K562 (cell line): ENCODE data around the gene METTL24. TPM values are rescaled to one million over a fixed set of nuclear protein-coding genes. Genes with fewer than 3 reads are reported as not detected.

Experiments
- ATAC-seq: fragments of 200-7000 bp; cut with Tn5 transposase; 3 replicates; pipeline ENCODE4 v1.9.1; 2020; ENCODE audit warnings: moderate library complexity
- BruUV-seq: library from RNA; stranded (reverse); fragments of 400-500 nt; replicated peaks from 2 replicates; lab custom pipeline; 2021; lab: Mats Ljungman, UMichigan
- CTCF ChIA-PET: fragments of 300-600 bp; formaldehyde crosslinking; extraction: SDS; loops from one replicate; lab custom pipeline; 2021; ENCODE audit warnings: low intra/inter-chr PET ratio; lab: Yijun Ruan, JAX
- POLR2A ChIA-PET: fragments of 300-600, 350-650 bp; sonication (Branson Sonifier 250); formaldehyde crosslinking; extraction: SDS; loops from one replicate; lab custom pipeline; 2021; ENCODE audit warnings: antibody characterized with exemption, inconsistent platforms; lab: Yijun Ruan, JAX
- DNase-seq, 4 experiments: peaks; one replicate each; pipeline versions ENCODE4 v3.0.0 to v3.0.0-alpha.2; 2011 to 2018; ENCODE audit warnings: low spot score in 3 of 4, mixed read lengths in 3 of 4; ENCODE audit errors: extremely low read depth in 1 of 4
- FAIRE-seq: peaks from 2 replicates; lab custom pipeline; 2011; peaks lifted over from hg19 to GRCh38; lab: Jason Lieb, UNC
- H2AFZ ChIP-seq: 2 replicates; pipeline ENCODE4 v1.6.0; 2011; ENCODE audit warnings: low read depth, low read length, control low read depth, inconsistent platforms
- H3K27ac ChIP-seq: fragments of 200-600 bp; 3 replicates; pipeline ENCODE4 v1.8.0; 2011; ENCODE audit warnings: low read depth, mild to moderate bottlenecking, control low read depth, inconsistent platforms, low read length, moderate library complexity, mixed read lengths; ENCODE audit errors: extremely low read depth
- H3K27me3 ChIP-seq, 2 experiments: fragments of 300-600 bp in 1 of 2; 2 replicates in 1 of 2; 3 replicates in 1 of 2; pipeline versions ENCODE4 v1.6.0 to v1.8.0; 2011; ENCODE audit warnings: inconsistent platforms in 2 of 2, low read length in 2 of 2, mild to moderate bottlenecking in 1 of 2, mixed read lengths in 1 of 2, moderate library complexity in 1 of 2; ENCODE audit not compliant: control insufficient read depth in 2 of 2, insufficient read depth in 2 of 2
- H3K36me3 ChIP-seq: fragments of 300-600 bp; 3 replicates; pipeline ENCODE4 v1.8.0; 2011; ENCODE audit warnings: mild to moderate bottlenecking, low read length, inconsistent platforms; ENCODE audit not compliant: control insufficient read depth, insufficient read depth
- H3K4me1 ChIP-seq, 2 experiments: fragments of 200-600 bp in 1 of 2; replicated peaks in 1 of 2; 2 replicates in 1 of 2; 3 replicates in 1 of 2; pipeline versions ENCODE4 v1.5.1 to v1.8.0; 2011; ENCODE audit warnings: inconsistent platforms in 2 of 2, low read length in 2 of 2, mild to moderate bottlenecking in 1 of 2, mixed read lengths in 1 of 2, moderate library complexity in 1 of 2; ENCODE audit not compliant: control insufficient read depth in 2 of 2, insufficient read depth in 2 of 2
- H3K4me2 ChIP-seq: 2 replicates; pipeline ENCODE4 v1.6.1; 2011; ENCODE audit warnings: low read length, control low read depth, inconsistent platforms, mixed read lengths; ENCODE audit not compliant: insufficient read depth
- H3K4me3 ChIP-seq: fragments of 200-600 bp; sonication (generic), shearing (Covaris generic); 2 replicates; pipeline ENCODE4 v1.5.1; 2016; ENCODE audit warnings: control low read depth, inconsistent platforms
- H3K79me2 ChIP-seq: fragments of 200-600 bp; 3 replicates; pipeline ENCODE4 v1.8.0; 2011; ENCODE audit warnings: low read length, inconsistent platforms; ENCODE audit not compliant: control insufficient read depth, insufficient read depth
- H3K9ac ChIP-seq, 2 experiments: 2 replicates each; pipeline versions ENCODE4 v1.6.0 to v1.6.1; 2011; ENCODE audit warnings: low read depth in 2 of 2, low read length in 2 of 2, control low read depth in 1 of 2, inconsistent platforms in 1 of 2, mild to moderate bottlenecking in 1 of 2, mixed read lengths in 1 of 2; ENCODE audit not compliant: insufficient read depth in 1 of 2
- H3K9me1 ChIP-seq: one replicate; pipeline ENCODE4 v1.6.0; 2011; ENCODE audit warnings: inconsistent platforms, mild to moderate bottlenecking, low read length, moderate library complexity; ENCODE audit not compliant: control insufficient read depth, insufficient read depth
- H3K9me3 ChIP-seq: replicated peaks from 2 replicates; pipeline ENCODE4 v1.5.1; 2011; ENCODE audit warnings: low read depth, low read length, inconsistent platforms; ENCODE audit not compliant: control insufficient read depth, insufficient read depth
- H4K20me1 ChIP-seq: replicated peaks from 2 replicates; pipeline ENCODE4 v1.6.1; 2011; ENCODE audit warnings: low read length, inconsistent platforms, mixed read lengths; ENCODE audit not compliant: control insufficient read depth, insufficient read depth
- ATF1 ChIP-seq, 2 experiments: fragments of 450-650 bp in 1 of 2; IDR thresholded peaks; 2 replicates each; pipeline ENCODE4 v1.6.1; 2016; ENCODE audit warnings: missing compliant biosample characterization in 1 of 2, missing genetic modification characterization in 1 of 2
- FOSL1 ChIP-seq: fragments of 200-800 bp; sonication (Bioruptor generic); conservative IDR thresholded peaks from 2 replicates; pipeline ENCODE4 v1.6.1; 2016; ENCODE audit warnings: missing genetic modification characterization, missing compliant biosample characterization
- HDAC6 ChIP-seq: IDR thresholded peaks from 2 replicates; pipeline ENCODE4 v1.6.1; 2012; ENCODE audit warnings: low read depth, mild to moderate bottlenecking, control low read depth, inconsistent platforms, low read length, moderate library complexity
- KDM1A ChIP-seq, 2 experiments: fragments of 450-650 bp; IDR thresholded peaks; 2 replicates each; pipeline ENCODE4 v1.6.1; 2016; ENCODE audit warnings: mild to moderate bottlenecking in 2 of 2
- MYBL2 ChIP-seq, 2 experiments: fragments of 450-650 bp in 1 of 2; sonication (generic) in 1 of 2; formaldehyde crosslinking in 1 of 2; IDR thresholded peaks; 2 replicates each; pipeline versions ENCODE4 v1.6.1 to v1.8.1; 2017 to 2022; ENCODE audit warnings: borderline replicate concordance in 1 of 2, inconsistent platforms in 1 of 2, low read depth in 1 of 2, mild to moderate bottlenecking in 1 of 2, missing genetic modification reagents in 1 of 2, moderate library complexity in 1 of 2
- NFE2L1 ChIP-seq: fragments of 450-650 bp; IDR thresholded peaks from 2 replicates; pipeline ENCODE4 v1.6.1; 2016; ENCODE audit warnings: missing genetic modification characterization, low read depth, mild to moderate bottlenecking, missing compliant biosample characterization, moderate library complexity, borderline replicate concordance
- TBL1XR1 ChIP-seq, 2 experiments: IDR thresholded peaks; 2 replicates each; pipeline ENCODE4 v1.6.1; 2012; ENCODE audit warnings: improper control_type of control experiment in 2 of 2, low read length in 2 of 2, mild to moderate bottlenecking in 1 of 2
- ZNF589 ChIP-seq: fragments of 200-800 bp; sonication (Bioruptor generic); IDR thresholded peaks from 2 replicates; pipeline ENCODE4 v1.6.1; 2016; ENCODE audit warnings: low read depth, missing genetic modification characterization, missing compliant biosample characterization
- ZNF76 ChIP-seq: fragments of 250-450 bp; sonication (Bioruptor Pico); IDR thresholded peaks from 2 replicates; pipeline ENCODE4 v1.4.0; 2020; ENCODE audit warnings: mild to moderate bottlenecking, moderate library complexity, borderline replicate concordance
- WGBS: fragments of 100-300 bp; shearing (Covaris generic); methylation state at CpG from one replicate; pipeline ENCODE4 v1.1.6; 2016; ENCODE audit warnings: low coverage, mixed read lengths; ENCODE audit not compliant: insufficient coverage; ENCODE audit errors: missing lambda C conversion rate; 5-methylcytosine and 5-hydroxymethylcytosine counted together
- in situ Hi-C: fragments of 300-500 bp; cut with MboI; formaldehyde crosslinking; loops from 4 replicates; pipeline ENCODE4 v1.15.0; 2018; ENCODE audit warnings: inconsistent platforms, mixed read lengths
- intact Hi-C: fragments of 100-400 bp; cut with micrococcal nuclease; formaldehyde crosslinking; loops from 2 replicates; pipeline ENCODE4 v1.14.2; 2022
- polyA plus RNA-seq, 8 experiments: library from polyadenylated mRNA; depleted of rRNA in 4 of 8; stranded (reverse) in 5 of 8; unstranded in 3 of 8; fragments of >200 nt; fragmentation: Nextera tagmentation in 2 of 8; fragmentation: Illumina TruSeq in 1 of 8; extraction: Ambion mirVana in 2 of 8; extraction: Trizol in 1 of 8; gene quantifications; 2 replicates each; pipeline versions ENCODE4 v1.2.1 to v1.2.3, GENCODE V29; 2011 to 2014; ENCODE audit warnings: inconsistent platforms in 1 of 8, missing spikeins in 1 of 8
- total RNA-seq, 7 experiments: library from RNA; depleted of rRNA in 6 of 7; stranded (reverse); fragments of >200 nt in 6 of 7; fragmentation: Illumina TruSeq in 2 of 7; extraction: Trizol in 2 of 7; gene quantifications; 2 replicates each; pipeline versions ENCODE4 v1.2.1 to v1.2.3, GENCODE V29; 2011 to 2021; ENCODE audit warnings: low replicate concordance in 1 of 7
- TF ChIP-seq, protein P1 (sequence below): sonication (generic); formaldehyde crosslinking; IDR thresholded peaks from 2 replicates; pipeline ENCODE4 v1.8.0; 2023; ENCODE audit warnings: missing genetic modification reagents, mild to moderate bottlenecking, borderline replicate concordance

Gene METTL24
- total and polyA plus RNA-seq, 9 of the 15 experiments (the other 6 are each of a cell fraction or from before 2014, with no cell fraction given) = not detected

DNA sequence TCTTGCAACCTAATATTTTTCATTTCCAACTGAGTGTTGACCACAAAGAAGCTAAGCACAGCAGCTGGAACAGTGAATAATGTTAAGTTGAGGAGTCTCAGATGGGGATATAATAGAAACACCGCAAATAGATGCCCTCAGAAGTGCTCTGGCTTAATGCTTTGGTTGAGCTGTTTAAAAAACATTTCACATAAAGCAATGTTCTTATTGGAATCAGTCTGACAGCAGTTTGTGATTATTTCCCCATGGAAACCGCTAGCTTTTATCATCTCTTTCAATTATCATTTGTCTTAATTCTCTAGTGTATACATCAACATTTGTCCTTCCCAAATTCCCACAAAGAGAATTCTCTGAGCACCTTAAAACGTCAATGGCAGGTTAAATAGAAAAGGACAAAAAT, 30.8 kb downstream of the METTL24 start:
- intact Hi-C loops = no loop called here

More for the DNA sequence above, 30.8 kb downstream of the METTL24 start:
- no peak for FAIRE-seq
- no peak for DNase-seq
- no peaks in the 10 kb centered on the region for H3K9me3 ChIP-seq
- ChIA-PET POLR2A (interaction anchor here (0.8 kb wide), 1 partner anchor 10 kb away, joined by 4 read pairs; no protein-coding TSS in a partner anchor), CTCF (no interaction called here)
- H3K36me3 ChIP-seq = no peaks in the 10 kb centered on the region
- no peaks in the 10 kb centered on the region for H3K4me1 ChIP-seq
- H2AFZ ChIP-seq = no peak overlapping the region
- H4K20me1 ChIP-seq = no peaks in the 10 kb centered on the region
- ATAC-seq = no peak
- WGBS = 0% methylated on average over 3 of the region's 3 CpGs
- no peaks in the 10 kb centered on the region for H3K79me2 ChIP-seq
- TF ChIP-seq, protein P1, sequence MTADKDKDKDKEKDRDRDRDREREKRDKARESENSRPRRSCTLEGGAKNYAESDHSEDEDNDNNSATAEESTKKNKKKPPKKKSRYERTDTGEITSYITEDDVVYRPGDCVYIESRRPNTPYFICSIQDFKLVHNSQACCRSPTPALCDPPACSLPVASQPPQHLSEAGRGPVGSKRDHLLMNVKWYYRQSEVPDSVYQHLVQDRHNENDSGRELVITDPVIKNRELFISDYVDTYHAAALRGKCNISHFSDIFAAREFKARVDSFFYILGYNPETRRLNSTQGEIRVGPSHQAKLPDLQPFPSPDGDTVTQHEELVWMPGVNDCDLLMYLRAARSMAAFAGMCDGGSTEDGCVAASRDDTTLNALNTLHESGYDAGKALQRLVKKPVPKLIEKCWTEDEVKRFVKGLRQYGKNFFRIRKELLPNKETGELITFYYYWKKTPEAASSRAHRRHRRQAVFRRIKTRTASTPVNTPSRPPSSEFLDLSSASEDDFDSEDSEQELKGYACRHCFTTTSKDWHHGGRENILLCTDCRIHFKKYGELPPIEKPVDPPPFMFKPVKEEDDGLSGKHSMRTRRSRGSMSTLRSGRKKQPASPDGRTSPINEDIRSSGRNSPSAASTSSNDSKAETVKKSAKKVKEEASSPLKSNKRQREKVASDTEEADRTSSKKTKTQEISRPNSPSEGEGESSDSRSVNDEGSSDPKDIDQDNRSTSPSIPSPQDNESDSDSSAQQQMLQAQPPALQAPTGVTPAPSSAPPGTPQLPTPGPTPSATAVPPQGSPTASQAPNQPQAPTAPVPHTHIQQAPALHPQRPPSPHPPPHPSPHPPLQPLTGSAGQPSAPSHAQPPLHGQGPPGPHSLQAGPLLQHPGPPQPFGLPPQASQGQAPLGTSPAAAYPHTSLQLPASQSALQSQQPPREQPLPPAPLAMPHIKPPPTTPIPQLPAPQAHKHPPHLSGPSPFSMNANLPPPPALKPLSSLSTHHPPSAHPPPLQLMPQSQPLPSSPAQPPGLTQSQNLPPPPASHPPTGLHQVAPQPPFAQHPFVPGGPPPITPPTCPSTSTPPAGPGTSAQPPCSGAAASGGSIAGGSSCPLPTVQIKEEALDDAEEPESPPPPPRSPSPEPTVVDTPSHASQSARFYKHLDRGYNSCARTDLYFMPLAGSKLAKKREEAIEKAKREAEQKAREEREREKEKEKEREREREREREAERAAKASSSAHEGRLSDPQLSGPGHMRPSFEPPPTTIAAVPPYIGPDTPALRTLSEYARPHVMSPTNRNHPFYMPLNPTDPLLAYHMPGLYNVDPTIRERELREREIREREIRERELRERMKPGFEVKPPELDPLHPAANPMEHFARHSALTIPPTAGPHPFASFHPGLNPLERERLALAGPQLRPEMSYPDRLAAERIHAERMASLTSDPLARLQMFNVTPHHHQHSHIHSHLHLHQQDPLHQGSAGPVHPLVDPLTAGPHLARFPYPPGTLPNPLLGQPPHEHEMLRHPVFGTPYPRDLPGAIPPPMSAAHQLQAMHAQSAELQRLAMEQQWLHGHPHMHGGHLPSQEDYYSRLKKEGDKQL (CRISPR knock-in tag) = no peak
- TF ChIP-seq KDM1A (IDR thresholded peaks at IDR 0.05) (no peak), HDAC6 (no peak), ATF1 (CRISPR knock-in tag; IDR thresholded peaks at IDR 0.05) (no peak), ATF1 (tag; IDR thresholded peaks at IDR 0.05) (no peak), TBL1XR1 (IDR thresholded peaks at IDR 0.05; ENCODE audit: low read length in 2 of 2) (no peak), MYBL2 (IDR thresholded peaks at IDR 0.05; ENCODE audit: low read depth) (no peak), MYBL2 (CRISPR knock-in tag; IDR thresholded peaks at IDR 0.05; ENCODE audit: borderline replicate concordance) (no peak), FOSL1 (tag) (no peak), NFE2L1 (tag) (no peak), ZNF76 (CRISPR knock-in tag) (no peak), ZNF589 (CRISPR knock-in tag) (no peak)
- H3K9ac ChIP-seq = no peak overlapping the region
- in situ Hi-C loops = no loop called here
- H3K4me2 ChIP-seq = no peak overlapping the region
- H3K27me3 ChIP-seq = peaks cover 8 to 42% of the 10 kb centered on the region in 2 experiments; a peak in 4 of 5 replicates
- no peaks in the 10 kb centered on the region for H3K9me1 ChIP-seq
- H3K27ac ChIP-seq = no peak overlapping the region
- no peak overlapping the region for H3K4me3 ChIP-seq
- BruUV-seq = no TSS peak
